CD4-positive, CD25-positive, alpha-beta regulatory T cell (primary cell): ENCODE results near the gene BACE1. TPM values are rescaled to one million over a fixed set of nuclear protein-coding genes. Genes with fewer than 3 reads are reported as not detected.

ENCODE experiments used
- ATAC-seq, 2 donors: fragments of 150-1000 bp; cut with Tn5 transposase; one replicate each; pipeline ENCODE4 v1.10.0; 2021; ENCODE audit warnings: low read depth in 2 of 2, moderate number of reproducible peaks in 2 of 2, moderate library complexity in 1 of 2
- DNase-seq, 3 donors: peaks; one replicate each; pipeline versions ENCODE4 v3.0.0 to v3.0.0-alpha.2; 2012 to 2022; ENCODE audit warnings: mixed read lengths in 1 of 3
- H3K27ac ChIP-seq: one replicate; pipeline ENCODE4 v1.7.0; 2013; ENCODE audit warnings: mild to moderate bottlenecking, low read length; ENCODE audit not compliant: insufficient read depth, poor library complexity, severe bottlenecking
- H3K27me3 ChIP-seq: one replicate; pipeline ENCODE4 v1.7.0; 2013; ENCODE audit warnings: low read length; ENCODE audit not compliant: control insufficient read depth, insufficient read depth
- H3K36me3 ChIP-seq: one replicate; pipeline ENCODE4 v1.7.0; 2013; ENCODE audit warnings: mild to moderate bottlenecking, low read length, moderate library complexity; ENCODE audit not compliant: control insufficient read depth, insufficient read depth
- H3K4me1 ChIP-seq: 2 replicates; pipeline ENCODE4 v1.7.0; 2013; ENCODE audit warnings: mild to moderate bottlenecking, low read length; ENCODE audit not compliant: insufficient read depth, control insufficient read depth, poor library complexity, severe bottlenecking
- H3K4me3 ChIP-seq: one replicate; pipeline ENCODE4 v1.7.0; 2013; ENCODE audit warnings: low read depth, mild to moderate bottlenecking, low read length, moderate library complexity
- H3K9me3 ChIP-seq, 2 experiments: 1 replicate in 1 of 2; 2 replicates in 1 of 2; pipeline ENCODE4 v1.7.0; 2013; ENCODE audit warnings: low read length in 2 of 2, mild to moderate bottlenecking in 1 of 2, moderate library complexity in 1 of 2; ENCODE audit not compliant: control insufficient read depth in 2 of 2
- H3K27ac Mint-ChIP-seq, 3 donors: one replicate each; pipeline ENCODE4 v1.8.0; 2020 to 2022; ENCODE audit warnings: mild to moderate bottlenecking in 3 of 3, mixed read lengths in 3 of 3, moderate library complexity in 2 of 3
- H3K27me3 Mint-ChIP-seq: one replicate; pipeline ENCODE4 v1.8.0; 2022; ENCODE audit warnings: mild to moderate bottlenecking, mixed read lengths
- H3K36me3 Mint-ChIP-seq: one replicate; pipeline ENCODE4 v1.8.0; 2020; ENCODE audit warnings: mixed read lengths
- H3K4me1 Mint-ChIP-seq, 4 donors: one replicate each; pipeline ENCODE4 v1.8.0; 2020 to 2022; ENCODE audit warnings: mixed read lengths in 4 of 4, mild to moderate bottlenecking in 1 of 4
- H3K4me3 Mint-ChIP-seq, 4 donors: one replicate each; pipeline ENCODE4 v1.8.0; 2020 to 2022; ENCODE audit warnings: mild to moderate bottlenecking in 4 of 4, mixed read lengths in 4 of 4, moderate library complexity in 3 of 4
- H3K9me3 Mint-ChIP-seq, 7 donors: one replicate each; pipeline ENCODE4 v1.8.0; 2020 to 2022; ENCODE audit warnings: mixed read lengths in 7 of 7, mild to moderate bottlenecking in 3 of 7, moderate library complexity in 2 of 7
- polyA plus RNA-seq, 4 donors: library from polyadenylated mRNA; unstranded; fragments of 300-500 nt; fragmentation: Illumina TruSeq; gene quantifications; one replicate each; pipeline ENCODE4 v1.2.3, GENCODE V29; 2021
- total RNA-seq: library from RNA; stranded (reverse); gene quantifications from one replicate; pipeline ENCODE4 v1.2.3, GENCODE V29; 2022

The BACE1 gene
- total and polyA plus RNA-seq, 5 donors from 2014 or later = 1.1 to 6.9 (median 1.5) TPM

- Histone ChIP-seq H3K4me1 (peaks cover 5% of the 10 kb centered on the region), H3K9me3 (no peaks in the 10 kb centered on the region), H3K36me3 (no peaks in the 10 kb centered on the region), H3K27ac (no peak overlapping the region), H3K4me3 (no peak overlapping the region), H3K27me3 (no peaks in the 10 kb centered on the region)
- Mint-ChIP-seq H3K4me3 (no peak overlapping the region), H3K4me1 (peaks cover 0 to 21% (median 8%) of the 10 kb centered on the region in 4 donors), H3K9me3 (no peaks in the 10 kb centered on the region), H3K36me3 (peaks cover 3% of the 10 kb centered on the region), H3K27me3 (peaks cover 4% of the 10 kb centered on the region), H3K27ac (no peak overlapping the region)
- ATAC-seq (no peak), DNase-seq (no peak)
These were observed 12.3 kb downstream of the BACE1 start for GRCh38 chr11:117303646-117304315.

- H3K36me3 Mint-ChIP-seq = peaks cover under 1% of the 10 kb centered on the region
- H3K4me3 ChIP-seq = no peak overlapping the region
- H3K9me3 ChIP-seq = no peaks in the 10 kb centered on the region
- ATAC-seq (no peak), DNase-seq (no peak)
- no peak overlapping the region for H3K27ac Mint-ChIP-seq
- peaks cover 0 to 18% (median 8%) of the 10 kb centered on the region in 4 donors for H3K4me1 Mint-ChIP-seq
- peaks cover 4% of the 10 kb centered on the region for H3K27me3 Mint-ChIP-seq
- no peaks in the 10 kb centered on the region for H3K9me3 Mint-ChIP-seq
- H3K4me1 ChIP-seq = peaks cover 5% of the 10 kb centered on the region
- no peaks in the 10 kb centered on the region for H3K27me3 ChIP-seq
- H3K4me3 Mint-ChIP-seq = no peak overlapping the region
- no peak overlapping the region for H3K27ac ChIP-seq
- H3K36me3 ChIP-seq = no peaks in the 10 kb centered on the region
These were observed 13.0 kb downstream of the BACE1 start for GRCh38 chr11:117303101-117303500.

- H3K27ac Mint-ChIP-seq = no peak overlapping the region
- H3K27ac ChIP-seq = no peak overlapping the region
- H3K36me3 ChIP-seq = no peaks in the 10 kb centered on the region
- no peaks in the 10 kb centered on the region for H3K27me3 ChIP-seq
- no peaks in the 10 kb centered on the region for H3K36me3 Mint-ChIP-seq
- no peak overlapping the region for H3K4me3 ChIP-seq
- H3K9me3 ChIP-seq = no peaks in the 10 kb centered on the region
- H3K4me1 Mint-ChIP-seq = peaks cover 0 to 16% (median 8%) of the 10 kb centered on the region in 4 donors
- no peaks in the 10 kb centered on the region for H3K9me3 Mint-ChIP-seq
- H3K4me3 Mint-ChIP-seq = no peak overlapping the region
- ATAC-seq = no peak
- H3K27me3 Mint-ChIP-seq = peaks cover 4% of the 10 kb centered on the region
- H3K4me1 ChIP-seq = peaks cover 5% of the 10 kb centered on the region
- DNase-seq = no peak
These were observed 13.8 kb downstream of the BACE1 start for GRCh38 chr11:117302228-117302627.

GRCh38 chr11:117300773-117301172 lies 15.3 kb downstream of the BACE1 start:
- H3K4me3 ChIP-seq = no peak overlapping the region
- no peak overlapping the region for H3K27ac ChIP-seq
- H3K9me3 ChIP-seq = no peaks in the 10 kb centered on the region
- DNase-seq = no peak
- no peaks in the 10 kb centered on the region for H3K9me3 Mint-ChIP-seq
- H3K4me1 ChIP-seq = peaks cover 5% of the 10 kb centered on the region
- H3K27me3 ChIP-seq = no peaks in the 10 kb centered on the region
- peak overlapping the region in 2 of 3 donors; percentile 80 for H3K27ac Mint-ChIP-seq
- peaks cover 4% of the 10 kb centered on the region for H3K27me3 Mint-ChIP-seq
- peak overlapping the region in 2 of 4 donors; percentile 10 to 58 for H3K4me3 Mint-ChIP-seq
- no peak for ATAC-seq
- H3K36me3 ChIP-seq = no peaks in the 10 kb centered on the region
- no peaks in the 10 kb centered on the region for H3K36me3 Mint-ChIP-seq
- H3K4me1 Mint-ChIP-seq = peaks cover 0 to 16% (median 8%) of the 10 kb centered on the region in 4 donors

- H3K4me3 Mint-ChIP-seq = no peak overlapping the region
- Histone ChIP-seq H3K4me1 (peaks cover 5% of the 10 kb centered on the region), H3K36me3 (no peaks in the 10 kb centered on the region), H3K4me3 (no peak overlapping the region), H3K27ac (no peak overlapping the region), H3K27me3 (no peaks in the 10 kb centered on the region), H3K9me3 (no peaks in the 10 kb centered on the region)
- H3K27me3 Mint-ChIP-seq = peaks cover under 1% of the 10 kb centered on the region
- peak overlapping the region in 1 of 3 donors; percentile 80 for H3K27ac Mint-ChIP-seq
- H3K36me3 Mint-ChIP-seq = peaks cover under 1% of the 10 kb centered on the region
- DNase-seq (no peak), ATAC-seq (no peak)
- H3K4me1 Mint-ChIP-seq = peaks cover 0 to 16% (median 8%) of the 10 kb centered on the region in 4 donors
- no peaks in the 10 kb centered on the region for H3K9me3 Mint-ChIP-seq
These were observed 15.8 kb downstream of the BACE1 start for GRCh38 chr11:117300283-117300663.

GRCh38 chr11:117299351-117300282 lies 16.4 kb downstream of the BACE1 start:
- no peaks in the 10 kb centered on the region for H3K27me3 Mint-ChIP-seq
- Histone ChIP-seq H3K4me1 (peaks cover 5% of the 10 kb centered on the region), H3K27me3 (no peaks in the 10 kb centered on the region), H3K27ac (no peak overlapping the region), H3K4me3 (no peak overlapping the region), H3K9me3 (no peaks in the 10 kb centered on the region), H3K36me3 (no peaks in the 10 kb centered on the region)
- peak overlapping the region in 1 of 3 donors; percentile 76 for H3K27ac Mint-ChIP-seq
- no peak for ATAC-seq
- H3K4me1 Mint-ChIP-seq = peaks cover 0 to 16% (median 8%) of the 10 kb centered on the region in 4 donors
- H3K36me3 Mint-ChIP-seq = peaks cover 5% of the 10 kb centered on the region
- H3K4me3 Mint-ChIP-seq = no peak overlapping the region
- DNase-seq = no peak
- no peaks in the 10 kb centered on the region for H3K9me3 Mint-ChIP-seq

- Histone ChIP-seq H3K27ac (no peak overlapping the region), H3K36me3 (no peaks in the 10 kb centered on the region), H3K4me3 (no peak overlapping the region), H3K27me3 (no peaks in the 10 kb centered on the region), H3K4me1 (peaks cover 5% of the 10 kb centered on the region), H3K9me3 (no peaks in the 10 kb centered on the region)
- Mint-ChIP-seq H3K4me1 (peaks cover 0 to 16% (median 8%) of the 10 kb centered on the region in 4 donors), H3K9me3 (no peaks in the 10 kb centered on the region), H3K27me3 (no peaks in the 10 kb centered on the region), H3K36me3 (peaks cover 5% of the 10 kb centered on the region), H3K27ac (peak overlapping the region in 2 of 3 donors; percentile 56 to 62), H3K4me3 (no peak overlapping the region)
- DNase-seq (no peak), ATAC-seq (no peak)
These were observed 17.9 kb downstream of the BACE1 start for GRCh38 chr11:117298195-117298594.
